ENCODE results near the gene PDIK1L. TPM values are rescaled to one million over a fixed set of nuclear protein-coding genes. Genes with fewer than 3 reads are reported as not detected.

The PDIK1L gene
- total and polyA plus RNA-seq, 2 of the 4 experiments (the other 2 are of a cell fraction): 1.4 to 3.0 TPM

- Histone ChIP-seq H3K9me3 (ENCODE audit: control insufficient read depth, insufficient read depth, low read length) (no peaks in the 10 kb centered on the region), H2AK5ac (ENCODE audit: low read depth, low read length) (no peak overlapping the region), H3K18ac (ENCODE audit: low read depth, low read length) (no peak overlapping the region), H3K4me1 (ENCODE audit: control insufficient read depth, insufficient read depth, low read length) (no peaks in the 10 kb centered on the region), H2BK15ac (ENCODE audit: low read depth, low read length) (no peak overlapping the region), H4K91ac (ENCODE audit: insufficient read depth, low read depth, low read length) (no peak overlapping the region), H2BK20ac (ENCODE audit: low read depth, low read length) (no peak overlapping the region), H3K27me3 (ENCODE audit: control insufficient read depth, insufficient read depth, low read length) (no peaks in the 10 kb centered on the region), H3K9me1 (ENCODE audit: insufficient read depth, low read length) (no peaks in the 10 kb centered on the region), H3K27ac (ENCODE audit: insufficient read depth, low read length) (no peak overlapping the region), H4K20me1 (ENCODE audit: insufficient read depth, low read length) (no peaks in the 10 kb centered on the region), H2BK120ac (ENCODE audit: low read depth, low read length) (no peak overlapping the region), H3K23ac (ENCODE audit: low read depth, low read length) (no peak overlapping the region), H3K56ac (ENCODE audit: extremely low read depth, insufficient read depth, low read length) (no peak overlapping the region), H3K79me1 (ENCODE audit: low read depth in 1 of 2, low read length in 2 of 2) (peaks cover 16 to 28% of the 10 kb centered on the region in 2 experiments), H4K8ac (ENCODE audit: low read depth in 2 of 2, low read length in 2 of 2) (no peak overlapping the region), H3K9ac (ENCODE audit: low read depth, low read length) (no peak overlapping the region), H3K4ac (ENCODE audit: low read depth, low read length) (no peak overlapping the region), H2AK9ac (replicated peaks; ENCODE audit: low read depth, low read length, poor library complexity) (no peak overlapping the region), H3K4me2 (ENCODE audit: low read depth, low read length) (no peak overlapping the region), H3K14ac (replicated peaks; ENCODE audit: low read depth, low read length) (no peak overlapping the region), H2BK5ac (ENCODE audit: low read depth, low read length, poor library complexity, severe bottlenecking) (no peak overlapping the region), H4K5ac (ENCODE audit: low read depth, low read length) (no peak overlapping the region), H3K4me3 (ENCODE audit: insufficient read depth, low read depth, low read length) (no peak overlapping the region), H2AFZ (replicated peaks; ENCODE audit: low read length, poor library complexity) (no peak overlapping the region), H3K36me3 (ENCODE audit: control insufficient read depth, insufficient read depth, low read length) (peaks cover 3% of the 10 kb centered on the region; the same call in 1 of the 2 replicates)
- CTCF ChIA-PET: no interaction called here
- DNase-seq: no peak
- 80% methylated on average over 1 of the region's 5 CpGs; no CpG with 5 or more reads in 1 of the 2 experiments for WGBS, 2 experiments (ENCODE audit: extremely low coverage in 2 of 2, insufficient read length in 1 of 2)
- TF ChIP-seq ELK1 (IDR thresholded peaks at IDR 0.05; ENCODE audit: borderline replicate concordance, low read depth, low read length) (no peak), CTCF (conservative IDR thresholded peaks at IDR 0.05; ENCODE audit: low read depth, low read length) (no peak), USF2 (IDR thresholded peaks at IDR 0.05; ENCODE audit: low read depth, low read length) (no peak)
- dilution Hi-C loops (cut with HindIII; ENCODE audit: low sequenced_read_pairs, unreplicated experiment) (no loop called here), in situ Hi-C loops (cut with MboI; ENCODE audit: low sequenced_read_pairs) (loop anchor here (5.0 kb wide), 1 partner anchor 38 kb away; no protein-coding TSS in a partner anchor), intact Hi-C loops (cut with micrococcal nuclease) (loop anchor here (10.0 kb wide), 1 partner anchor 125 kb away; the partner anchor contains the start of gene CEP85)
- ATAC-seq (ENCODE audit: low read depth): no peak
- BruUV-seq (replicated peaks): no TSS peak
- POLR2A ChIA-PET (ENCODE audit: unreplicated experiment): no interaction called here
Observed at GRCh38 chr1:26109229-26110164, 2.1 kb upstream of the PDIK1L start.

Measured in IMR-90 (cell line).